Naive B cell (primary cell): ENCODE results near the gene FAM168B. TPM values are rescaled to one million over a fixed set of nuclear protein-coding genes. Genes with fewer than 3 reads are reported as not detected.
A peak's percentile ranks its signal among the peaks of the same experiment; 100 is the strongest.
"Not testable (repeated sequence)": the region's sequence is repeated elsewhere in the genome, so short reads cannot be mapped to it uniquely, and the experiment has no call there.

ENCODE experiments used
- ATAC-seq, 2 donors: fragments of 150-1000 bp; cut with Tn5 transposase; 2 replicates each; pipeline ENCODE4 v1.10.0; 2021; ENCODE audit warnings: low read depth in 2 of 2, mild to moderate bottlenecking in 2 of 2, moderate library complexity in 2 of 2
- DNase-seq: peaks from one replicate; pipeline ENCODE4 v3.0.0; 2022
- H3K27ac Mint-ChIP-seq, 6 donors: one replicate each; pipeline ENCODE4 v1.8.0; 2020 to 2022; ENCODE audit warnings: mild to moderate bottlenecking in 6 of 6, mixed read lengths in 6 of 6, moderate library complexity in 5 of 6, inconsistent platforms in 2 of 6
- H3K27me3 Mint-ChIP-seq, 3 donors: one replicate each; pipeline ENCODE4 v1.8.0; 2021 to 2022; ENCODE audit warnings: mixed read lengths in 3 of 3, mild to moderate bottlenecking in 1 of 3
- H3K36me3 Mint-ChIP-seq, 2 donors: one replicate each; pipeline ENCODE4 v1.8.0; 2020 to 2022; ENCODE audit warnings: mixed read lengths in 2 of 2, inconsistent platforms in 1 of 2, mild to moderate bottlenecking in 1 of 2
- H3K4me1 Mint-ChIP-seq, 3 donors: one replicate each; pipeline ENCODE4 v1.8.0; 2020 to 2022; ENCODE audit warnings: mixed read lengths in 3 of 3, inconsistent platforms in 1 of 3, mild to moderate bottlenecking in 1 of 3, moderate library complexity in 1 of 3
- H3K4me3 Mint-ChIP-seq, 8 donors: one replicate each; pipeline ENCODE4 v1.8.0; 2020 to 2022; ENCODE audit warnings: mild to moderate bottlenecking in 8 of 8, mixed read lengths in 8 of 8, moderate library complexity in 8 of 8, inconsistent platforms in 2 of 8
- H3K9me3 Mint-ChIP-seq, 7 donors: one replicate each; pipeline ENCODE4 v1.8.0; 2020 to 2022; ENCODE audit warnings: mixed read lengths in 7 of 7, mild to moderate bottlenecking in 5 of 7, inconsistent platforms in 2 of 7, moderate library complexity in 1 of 7
- polyA plus RNA-seq, 6 donors: library from polyadenylated mRNA; unstranded; fragments of 300-500 nt; fragmentation: Illumina TruSeq; gene quantifications; one replicate each; pipeline ENCODE4 v1.2.3, GENCODE V29; 2021; ENCODE audit warnings: low read depth in 6 of 6

The FAM168B gene
- polyA plus RNA-seq, 6 donors from 2014 or later: 12.4 to 40.5 (median 30.7) TPM

DNA sequence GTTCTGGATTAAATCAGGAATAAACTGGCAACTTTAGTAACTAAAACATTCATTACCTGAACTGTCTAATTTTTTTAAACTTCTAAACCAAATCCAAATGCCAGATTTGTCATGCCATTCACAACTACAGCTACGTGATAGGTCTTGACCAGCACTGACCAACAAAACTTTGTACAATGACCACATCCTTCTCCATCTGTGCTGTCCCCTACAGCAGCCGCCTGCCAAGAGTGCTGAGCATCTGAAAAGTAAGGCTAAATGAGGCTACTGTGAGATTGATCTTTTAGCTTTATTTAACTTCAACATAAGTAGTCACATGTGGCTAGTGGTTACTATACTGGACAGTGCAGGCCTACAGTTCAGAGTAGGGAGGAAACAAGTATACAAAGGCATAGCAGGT, 7.6 kb downstream of the FAM168B start:
- Mint-ChIP-seq H3K36me3 (peaks cover 7 to 14% of the 10 kb centered on the region in 2 donors), H3K9me3 (no peaks in the 10 kb centered on the region), H3K27me3 (no peaks in the 10 kb centered on the region), H3K4me3 (no peak overlapping the region), H3K27ac (peak overlapping the region in 1 of 6 donors; percentile 45), H3K4me1 (peaks cover 14 to 55% (median 22%) of the 10 kb centered on the region in 3 donors)
- DNase-seq (no peak), ATAC-seq (no peak)

DNA sequence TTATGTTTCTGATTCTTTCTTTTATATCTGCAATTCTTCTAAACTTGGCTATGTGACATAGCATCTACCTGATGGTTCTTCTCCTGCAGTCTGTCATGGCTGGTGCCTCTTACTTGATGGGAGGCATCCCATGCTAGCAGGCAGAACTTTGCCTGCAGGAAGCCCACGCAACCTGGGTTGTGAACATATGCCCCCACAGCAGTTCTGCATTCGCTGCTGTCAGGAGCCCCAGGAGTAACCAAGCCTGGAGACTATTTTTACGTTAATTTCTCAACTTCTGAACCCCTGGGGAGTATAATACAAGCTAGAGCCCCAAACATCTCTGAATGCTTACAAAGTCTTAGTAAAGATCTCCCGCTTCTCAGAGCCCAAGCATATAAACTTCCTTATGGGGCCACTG, 12.1 kb downstream of the FAM168B start:
- no peak overlapping the region for H3K4me3 Mint-ChIP-seq
- H3K27ac Mint-ChIP-seq: peak overlapping the region in 1 of 6 donors; percentile 4
- DNase-seq (no peak), ATAC-seq (no peak)
- no peaks in the 10 kb centered on the region for H3K27me3 Mint-ChIP-seq
- H3K4me1 Mint-ChIP-seq: peaks cover 21 to 30% (median 24%) of the 10 kb centered on the region in 3 donors
- H3K9me3 Mint-ChIP-seq: no peaks in the 10 kb centered on the region
- H3K36me3 Mint-ChIP-seq: peaks cover 23 to 28% of the 10 kb centered on the region in 2 donors

DNA sequence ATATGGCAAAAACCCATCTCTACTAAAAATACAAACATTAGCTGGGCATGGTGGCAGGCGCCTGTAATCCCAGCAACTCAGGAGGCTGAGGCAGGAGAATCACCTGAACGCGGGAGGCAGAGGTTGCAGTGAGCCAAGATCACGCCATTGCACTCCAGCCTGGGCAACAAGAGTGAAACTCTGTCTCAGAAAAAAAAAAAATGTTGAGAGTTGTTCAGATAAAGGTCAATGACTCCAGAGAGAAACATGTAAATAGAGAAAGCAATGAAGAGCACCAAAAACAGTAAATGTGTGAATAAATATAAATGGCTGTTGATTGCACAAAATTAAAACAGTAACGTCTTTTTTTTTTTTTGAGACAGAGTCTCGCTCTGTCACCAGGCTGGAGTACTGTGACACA, 13.3 kb downstream of the FAM168B start:
- not testable (repeated sequence) for H3K9me3 Mint-ChIP-seq, DNase-seq, ATAC-seq, H3K27me3 Mint-ChIP-seq, H3K27ac Mint-ChIP-seq, H3K4me3 Mint-ChIP-seq
- peaks cover 27 to 34% of the 10 kb centered on the region in 2 donors for H3K36me3 Mint-ChIP-seq
- H3K4me1 Mint-ChIP-seq: peaks cover 13 to 28% (median 26%) of the 10 kb centered on the region in 3 donors

DNA sequence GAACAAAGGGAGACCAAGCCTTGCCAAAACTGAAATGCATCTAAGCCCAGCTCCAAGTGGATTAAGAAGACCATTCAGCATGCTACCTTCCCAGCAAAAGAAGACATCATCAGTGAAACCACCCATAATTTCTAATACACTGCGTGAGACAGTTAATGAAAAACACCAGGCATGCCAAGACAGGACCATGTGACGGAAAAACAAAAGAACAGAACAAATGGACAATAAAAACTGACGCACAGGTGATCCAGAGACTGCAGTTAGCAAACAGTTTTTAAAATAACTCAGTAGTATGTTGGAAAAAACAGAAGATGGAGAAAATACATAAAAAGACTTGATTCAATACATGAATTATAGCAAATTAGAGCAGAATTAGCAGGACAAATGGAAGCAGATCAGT, 15.3 kb downstream of the FAM168B start:
- Mint-ChIP-seq H3K4me3 (no peak overlapping the region), H3K36me3 (peaks cover 27 to 34% of the 10 kb centered on the region in 2 donors), H3K9me3 (no peaks in the 10 kb centered on the region), H3K27ac (peak overlapping the region in 1 of 6 donors; percentile 71), H3K27me3 (no peaks in the 10 kb centered on the region), H3K4me1 (peaks cover 6 to 28% (median 21%) of the 10 kb centered on the region in 3 donors)
- ATAC-seq: no peak
- DNase-seq: no peak

DNA sequence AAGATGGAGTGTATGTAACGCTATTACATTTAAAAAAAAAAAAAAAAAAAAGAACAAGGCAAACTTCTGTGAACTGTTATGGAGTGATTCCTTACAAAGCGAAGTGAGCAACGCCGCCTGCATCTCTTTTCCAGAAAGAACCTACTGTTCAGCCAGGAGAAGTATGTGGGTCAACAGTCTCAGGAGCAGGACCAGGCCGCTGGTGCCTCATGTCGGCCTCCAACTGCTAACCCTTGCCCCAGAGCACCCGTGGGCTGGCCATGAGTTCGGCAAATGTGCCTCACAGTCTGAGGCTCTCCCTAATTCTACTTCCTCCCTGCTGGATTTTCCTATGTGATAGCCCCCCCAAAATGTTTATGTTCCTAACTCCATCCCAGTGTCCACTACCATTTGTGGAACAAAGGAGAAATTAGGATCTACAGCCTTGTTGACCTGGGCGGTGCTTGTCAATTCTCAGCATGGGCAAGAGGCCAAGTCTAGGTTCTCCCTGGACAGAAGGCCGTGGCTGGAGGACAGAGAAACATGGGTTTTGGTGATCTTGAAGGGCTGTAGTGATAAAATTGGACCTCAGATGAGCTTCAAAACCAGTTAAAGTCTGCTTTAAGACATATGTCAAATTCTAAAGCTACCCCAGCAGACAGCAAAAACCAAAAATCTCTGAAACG, 15.9 kb downstream of the FAM168B start:
- H3K27me3 Mint-ChIP-seq: no peaks in the 10 kb centered on the region
- peaks cover 6 to 28% (median 21%) of the 10 kb centered on the region in 3 donors for H3K4me1 Mint-ChIP-seq
- DNase-seq (no peak), ATAC-seq (no peak)
- H3K9me3 Mint-ChIP-seq: no peaks in the 10 kb centered on the region
- peaks cover 27 to 34% of the 10 kb centered on the region in 2 donors for H3K36me3 Mint-ChIP-seq
- H3K27ac Mint-ChIP-seq: no peak overlapping the region
- H3K4me3 Mint-ChIP-seq: no peak overlapping the region

DNA sequence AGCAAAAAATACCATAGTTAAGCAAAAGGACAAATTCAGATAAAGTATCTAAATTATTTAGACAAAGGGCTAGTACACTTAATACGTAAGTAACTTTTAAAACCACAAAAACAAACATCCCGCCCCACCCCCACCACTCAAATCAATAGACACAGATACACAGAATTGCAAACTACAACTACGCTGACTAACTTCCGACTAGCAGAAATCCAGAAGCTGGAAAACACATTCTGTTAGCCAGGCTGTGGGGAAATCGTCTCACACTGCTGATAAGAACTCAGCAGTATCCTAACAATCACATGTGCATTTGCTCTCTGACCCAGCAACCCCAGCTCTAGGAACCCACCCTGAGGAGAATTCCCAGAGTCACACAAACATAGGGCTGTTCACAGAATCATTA, 16.6 kb downstream of the FAM168B start:
- Mint-ChIP-seq H3K4me3 (no peak overlapping the region), H3K9me3 (no peaks in the 10 kb centered on the region), H3K27ac (no peak overlapping the region), H3K27me3 (no peaks in the 10 kb centered on the region), H3K4me1 (peaks cover 4 to 22% (median 17%) of the 10 kb centered on the region in 3 donors), H3K36me3 (peaks cover 23 to 30% of the 10 kb centered on the region in 2 donors)
- no peak for DNase-seq
- ATAC-seq: no peak

DNA sequence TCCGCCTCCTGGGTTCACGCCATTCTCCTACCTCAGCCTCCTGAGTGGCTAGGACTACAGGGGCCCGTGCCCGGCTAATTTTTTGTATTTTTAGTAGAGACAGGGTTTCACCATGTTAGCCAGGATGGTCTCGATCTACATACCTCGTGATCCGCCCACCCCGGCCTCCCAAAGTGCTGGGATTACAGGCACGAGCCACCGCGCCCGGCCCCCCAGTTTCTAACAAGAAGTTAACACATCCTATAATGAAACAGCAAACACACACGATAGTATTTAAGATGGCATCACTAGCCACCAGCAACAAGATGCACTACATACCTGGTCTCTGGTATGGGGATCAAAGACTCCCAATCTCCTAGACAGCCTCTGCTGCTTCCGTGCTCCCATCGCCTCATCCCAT, 17.7 kb downstream of the FAM168B start:
- peaks cover 2 to 22% (median 15%) of the 10 kb centered on the region in 3 donors for H3K4me1 Mint-ChIP-seq
- not testable (repeated sequence) for DNase-seq, H3K27me3 Mint-ChIP-seq, H3K4me3 Mint-ChIP-seq, H3K27ac Mint-ChIP-seq, H3K9me3 Mint-ChIP-seq, ATAC-seq
- peaks cover 20 to 25% of the 10 kb centered on the region in 2 donors for H3K36me3 Mint-ChIP-seq

DNA sequence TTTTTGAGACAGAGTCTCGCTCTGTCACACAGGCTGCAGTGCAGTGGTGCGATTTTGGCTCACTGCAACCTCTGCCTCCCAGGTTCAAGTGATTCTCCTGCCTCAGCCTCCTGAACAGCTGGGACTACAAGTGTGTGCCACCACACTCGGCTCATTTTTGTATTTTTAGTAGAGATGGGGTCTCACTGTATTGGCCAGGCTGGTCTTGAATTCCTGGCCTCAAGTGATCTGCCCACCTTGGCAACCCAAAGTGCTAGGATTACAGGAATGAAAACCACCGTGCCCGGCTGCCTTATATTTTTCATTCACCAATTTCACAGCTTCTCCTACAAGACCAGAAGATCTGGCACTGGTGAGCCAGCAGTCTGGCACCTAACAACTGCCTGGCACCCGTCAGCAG, 25.1 kb downstream of the FAM168B start:
- not testable (repeated sequence) for ATAC-seq, H3K9me3 Mint-ChIP-seq, DNase-seq, H3K4me3 Mint-ChIP-seq, H3K27me3 Mint-ChIP-seq
- Mint-ChIP-seq H3K36me3 (peaks cover 10 to 17% of the 10 kb centered on the region in 2 donors), H3K27ac (peak overlapping the region in 1 of 6 donors; percentile 62), H3K4me1 (peaks cover 6 to 17% (median 16%) of the 10 kb centered on the region in 3 donors)

DNA sequence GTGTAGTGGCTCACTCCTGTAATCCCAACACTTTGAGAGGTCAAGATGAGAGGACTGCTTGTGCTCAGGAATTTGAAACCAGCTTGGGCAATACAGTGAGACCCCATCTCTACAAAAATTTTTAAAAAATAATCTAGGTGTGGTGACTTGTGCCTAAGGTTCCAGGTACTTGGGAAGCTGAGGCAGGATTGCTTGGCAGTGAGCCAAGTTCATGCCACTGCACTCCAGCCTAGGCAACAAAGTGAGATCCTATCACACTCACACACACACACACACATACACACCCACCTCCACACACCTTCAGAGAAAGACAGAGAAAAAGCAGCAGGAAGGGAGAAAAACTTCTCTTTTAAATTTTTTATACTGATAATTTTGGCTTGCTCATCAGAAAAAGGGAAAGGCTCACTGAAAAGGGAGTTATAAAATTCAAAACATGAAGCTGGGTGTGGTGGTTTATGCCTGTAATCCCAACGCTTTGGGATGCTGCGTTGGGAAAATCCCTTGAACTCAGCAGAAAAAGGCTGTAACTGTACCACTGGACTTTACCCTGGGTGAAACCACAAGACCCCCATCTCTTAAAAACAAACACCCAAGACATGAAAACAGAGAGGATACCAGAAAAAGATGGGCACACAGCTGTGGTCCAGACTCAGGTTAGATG, 25.7 kb downstream of the FAM168B start:
- H3K27me3 Mint-ChIP-seq: no peaks in the 10 kb centered on the region
- no peak overlapping the region for H3K4me3 Mint-ChIP-seq
- no peaks in the 10 kb centered on the region for H3K9me3 Mint-ChIP-seq
- ATAC-seq (no peak), DNase-seq (no peak)
- peak overlapping the region in 2 of 6 donors; percentile 35 to 61 for H3K27ac Mint-ChIP-seq
- H3K36me3 Mint-ChIP-seq: peaks cover 10 to 17% of the 10 kb centered on the region in 2 donors
- peaks cover 8 to 17% (median 16%) of the 10 kb centered on the region in 3 donors for H3K4me1 Mint-ChIP-seq

DNA sequence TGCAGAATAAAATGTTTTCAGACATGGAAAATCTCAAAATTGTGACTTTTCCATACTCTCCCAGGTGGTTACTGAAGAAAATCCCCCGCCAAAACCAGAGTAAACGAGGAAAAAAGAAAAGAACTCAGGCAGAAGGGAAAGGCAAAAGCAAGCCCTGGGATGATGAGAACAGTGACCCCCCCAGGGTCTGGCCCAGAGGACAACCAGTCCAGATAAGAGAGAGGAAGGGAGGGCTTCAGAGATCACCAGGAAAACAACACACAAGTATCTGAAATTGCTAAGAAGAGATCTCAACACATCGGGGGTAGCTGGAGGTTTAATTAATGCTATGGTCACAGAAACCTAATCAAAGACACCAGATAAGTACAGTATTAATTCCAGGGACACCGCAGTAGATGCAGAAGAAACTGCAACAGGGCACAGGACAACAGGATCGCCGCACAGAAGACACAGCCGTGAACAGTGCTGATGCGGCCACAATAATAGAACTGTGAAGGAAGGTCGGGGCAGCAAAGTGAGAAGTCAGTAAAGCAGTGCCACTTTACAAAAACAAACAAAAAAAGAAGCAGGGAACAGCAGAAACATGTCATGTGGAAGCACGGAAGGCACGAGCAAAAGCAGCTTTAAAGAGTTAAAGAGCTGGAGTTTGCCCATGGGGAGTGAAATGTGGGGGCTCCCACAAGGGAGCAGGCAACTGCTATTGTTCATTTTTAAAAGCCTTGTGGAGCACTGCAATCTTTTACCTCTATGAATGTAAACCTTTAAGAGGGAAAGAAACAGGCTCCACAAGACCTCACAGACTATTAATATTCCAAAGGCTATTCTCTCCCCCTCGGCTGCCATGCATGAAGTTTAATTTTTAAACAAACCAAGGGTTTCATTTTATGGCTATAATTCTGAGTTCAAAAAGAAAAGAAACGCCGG, 28.4 kb downstream of the FAM168B start:
- ATAC-seq: no peak
- no peaks in the 10 kb centered on the region for H3K27me3 Mint-ChIP-seq
- H3K27ac Mint-ChIP-seq: peak overlapping the region in 1 of 6 donors; percentile 13
- DNase-seq: no peak
- no peak overlapping the region for H3K4me3 Mint-ChIP-seq
- no peaks in the 10 kb centered on the region for H3K9me3 Mint-ChIP-seq
- peaks cover 13 to 34% (median 24%) of the 10 kb centered on the region in 3 donors for H3K4me1 Mint-ChIP-seq
- H3K36me3 Mint-ChIP-seq: peaks cover 10 to 23% of the 10 kb centered on the region in 2 donors

DNA sequence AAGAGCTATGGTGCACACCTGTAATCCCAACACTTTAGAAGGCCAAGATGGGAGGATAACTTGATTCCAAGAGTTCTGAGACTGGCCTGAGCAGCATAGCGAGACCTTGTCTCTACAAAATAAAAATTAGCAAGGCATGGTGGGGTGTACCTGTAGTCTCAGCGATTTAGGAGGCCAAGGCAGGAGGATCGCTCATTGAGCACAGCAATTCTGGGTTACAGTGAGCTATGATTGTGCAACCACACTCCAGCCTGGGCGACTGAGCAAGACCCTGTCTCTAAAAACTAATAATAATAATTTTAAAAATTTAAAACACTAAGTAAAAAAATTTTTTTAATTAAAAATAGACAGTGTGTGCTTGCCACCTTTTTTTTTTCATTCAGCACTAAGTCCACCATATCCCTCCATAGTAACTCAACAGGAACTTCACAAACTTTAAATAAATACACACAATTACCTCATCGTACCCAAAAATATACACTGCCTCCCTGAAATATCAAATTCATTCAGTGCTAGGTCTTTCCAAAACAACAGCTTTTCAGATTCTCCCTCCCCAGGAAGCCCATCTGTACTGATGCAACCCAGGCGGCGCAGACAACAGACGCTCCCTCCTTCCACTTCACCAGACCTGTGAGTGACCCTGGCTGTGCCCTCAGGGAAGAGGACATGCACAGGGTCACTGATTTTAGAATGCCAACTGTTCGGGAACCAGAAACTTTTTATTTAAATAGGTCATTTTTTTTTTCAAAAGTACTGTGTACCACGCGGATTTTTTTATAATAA, 29.6 kb downstream of the FAM168B start:
- Mint-ChIP-seq H3K4me3 (no peak overlapping the region), H3K4me1 (peaks cover 13 to 40% (median 24%) of the 10 kb centered on the region in 3 donors), H3K27ac (peak overlapping the region in 1 of 6 donors; percentile 58), H3K27me3 (no peaks in the 10 kb centered on the region), H3K9me3 (no peaks in the 10 kb centered on the region), H3K36me3 (peaks cover 10 to 23% of the 10 kb centered on the region in 2 donors)
- DNase-seq (no peak), ATAC-seq (no peak)

DNA sequence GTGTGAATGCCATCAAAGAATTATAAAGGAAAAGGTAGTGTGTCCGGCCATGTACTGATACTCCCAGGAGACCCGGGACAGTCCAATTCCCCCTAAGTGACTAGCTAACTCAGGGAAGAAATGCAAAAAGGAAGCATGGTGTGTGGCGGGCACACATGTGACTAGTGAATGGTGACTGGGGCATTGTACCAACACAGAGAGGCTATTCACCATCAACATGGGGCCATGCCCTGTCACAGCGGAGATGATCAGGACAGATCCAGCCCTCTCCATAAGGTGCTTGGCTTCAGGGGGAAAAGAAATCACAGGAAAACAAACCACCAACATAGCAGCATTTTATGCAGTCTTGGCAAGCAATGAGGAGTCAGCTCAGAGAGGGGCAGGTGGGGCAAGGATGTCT, 34.3 kb downstream of the FAM168B start:
- no peak for ATAC-seq
- no peaks in the 10 kb centered on the region for H3K27me3 Mint-ChIP-seq

More for the DNA sequence above, 34.3 kb downstream of the FAM168B start:
- Mint-ChIP-seq H3K4me3 (no peak overlapping the region), H3K36me3 (peaks cover 12 to 17% of the 10 kb centered on the region in 2 donors), H3K27ac (peak overlapping the region in 1 of 6 donors; percentile 32), H3K9me3 (no peaks in the 10 kb centered on the region), H3K4me1 (peaks cover 20 to 44% (median 24%) of the 10 kb centered on the region in 3 donors)
- DNase-seq: no peak
